Measurements from ENCODE around the gene GNG8.

GNG8 gene

GRCh38 chr19:46635920-46636761 lies at the start of gene GNG8:
Gene GNG8 (minus strand): TSS chr19:46636202. CDS start chr19:46634682, 1,520 bp downstream.
- no peak for DNase-seq (ENCODE audit: low read depth)

GRCh38 chr19:46685189-46685588 lies 49.2 kb upstream of the GNG8 start:
- no peak for DNase-seq (ENCODE audit: low read depth)

GRCh38 chr19:46678110-46678732 lies 42.2 kb upstream of the GNG8 start:
- DNase-seq (ENCODE audit: low read depth), result no peak

- no peak for DNase-seq (ENCODE audit: low read depth)
Observed at GRCh38 chr19:46674416-46675178, 38.6 kb upstream of the GNG8 start.

- DNase-seq (ENCODE audit: low read depth), result no peak
Observed at GRCh38 chr19:46670813-46671212, 34.8 kb upstream of the GNG8 start.

GRCh38 chr19:46668662-46669061 lies 32.7 kb upstream of the GNG8 start:
- no peak for DNase-seq (ENCODE audit: low read depth)

GRCh38 chr19:46665072-46665471 lies 29.1 kb upstream of the GNG8 start:
- no peak for DNase-seq (ENCODE audit: low read depth)

GRCh38 chr19:46661735-46662592 lies 26.0 kb upstream of the GNG8 start:
- peak; percentile 49 for DNase-seq (ENCODE audit: low read depth)

GRCh38 chr19:46661020-46661731 lies 25.2 kb upstream of the GNG8 start, which contains the start of gene DACT3:
Gene DACT3 (minus strand): TSS chr19:46661182. CDS start chr19:46661064, 118 bp downstream.
- DNase-seq (ENCODE audit: low read depth), result peak; percentile 94

GRCh38 chr19:46660551-46661019 lies 24.6 kb upstream of the GNG8 start:
- no peak for DNase-seq (ENCODE audit: low read depth)

GRCh38 chr19:46660008-46660517 lies 24.1 kb upstream of the GNG8 start:
- no peak for DNase-seq (ENCODE audit: low read depth)

- DNase-seq (ENCODE audit: low read depth), result no peak
Observed at GRCh38 chr19:46659151-46660007, 23.4 kb upstream of the GNG8 start.

- no peak for DNase-seq (ENCODE audit: low read depth)
Observed at GRCh38 chr19:46656541-46656940, 20.5 kb upstream of the GNG8 start.

- DNase-seq (ENCODE audit: low read depth), result no peak
Observed at GRCh38 chr19:46654621-46655152, 18.7 kb upstream of the GNG8 start.

GRCh38 chr19:46650445-46650844 lies 14.4 kb upstream of the GNG8 start:
- DNase-seq (ENCODE audit: low read depth), result no peak

- DNase-seq (ENCODE audit: low read depth), result no peak
Observed at GRCh38 chr19:46648961-46649960, 13.3 kb upstream of the GNG8 start.

GRCh38 chr19:46648060-46648960 lies 12.3 kb upstream of the GNG8 start:
- DNase-seq (ENCODE audit: low read depth), result no peak

All from GM04503 (cell line).